ENCODE results near the gene IRF2BP2.

IRF2BP2 gene

DNA sequence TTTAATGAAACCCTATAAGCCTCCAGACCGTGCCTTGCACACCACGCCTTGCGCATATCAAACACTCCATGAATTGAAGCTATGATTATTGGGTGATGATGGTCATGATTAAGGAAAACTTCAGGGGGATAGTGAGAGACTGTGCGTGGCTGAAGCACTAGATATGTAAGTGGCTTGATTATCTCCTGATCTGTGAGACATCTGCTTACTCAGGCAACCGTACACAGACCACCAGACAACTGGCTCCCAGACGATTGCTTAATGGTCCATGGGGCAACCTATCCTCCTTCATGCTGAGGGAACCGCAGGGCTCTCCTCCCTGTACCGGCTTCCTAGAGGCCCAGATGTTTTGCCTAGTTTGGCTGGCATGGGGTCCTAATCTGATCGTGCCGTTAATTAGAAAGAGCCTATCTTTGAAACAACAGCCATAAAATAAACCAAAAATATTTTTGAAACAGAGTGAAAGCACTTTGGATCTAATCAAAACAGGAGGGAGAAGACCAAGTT lies 51.6 kb downstream of the IRF2BP2 start:
- DNase-seq (ENCODE audit: low read depth in 2 of 2) = no peak

DNA sequence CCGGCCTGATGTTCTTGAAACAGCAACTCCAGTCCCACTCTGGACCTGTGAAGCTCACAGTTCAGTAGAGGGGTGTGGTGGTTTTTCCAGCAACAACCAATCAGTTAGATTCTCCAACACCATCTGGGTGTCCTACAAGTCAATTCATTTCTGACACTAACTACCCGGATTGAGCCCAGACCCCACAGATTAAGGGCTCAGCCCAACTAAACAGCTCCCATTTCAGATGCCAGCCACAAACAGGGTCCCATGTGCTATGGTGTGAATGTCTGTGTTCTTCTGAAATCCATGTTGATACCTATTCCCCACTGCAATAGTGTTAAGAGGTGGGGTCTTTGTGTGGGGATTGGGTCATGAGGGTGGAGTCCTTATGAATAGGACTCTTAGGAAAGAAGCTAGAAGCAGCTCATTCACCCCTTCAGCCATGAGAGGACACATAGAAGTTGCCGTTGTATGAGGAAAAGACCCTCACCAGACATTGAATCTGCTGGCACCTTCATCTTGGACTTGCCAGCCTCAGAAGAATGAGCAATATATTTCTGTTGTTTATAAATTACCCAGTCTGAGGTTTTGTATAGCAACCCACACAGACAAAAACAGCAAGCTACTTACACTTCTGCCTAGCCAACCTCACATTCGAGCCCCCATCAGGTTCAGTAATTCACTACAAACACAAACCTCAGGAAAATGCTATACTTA lies 53.6 kb downstream of the IRF2BP2 start:
- no peak for DNase-seq (ENCODE audit: low read depth in 2 of 2)

DNA sequence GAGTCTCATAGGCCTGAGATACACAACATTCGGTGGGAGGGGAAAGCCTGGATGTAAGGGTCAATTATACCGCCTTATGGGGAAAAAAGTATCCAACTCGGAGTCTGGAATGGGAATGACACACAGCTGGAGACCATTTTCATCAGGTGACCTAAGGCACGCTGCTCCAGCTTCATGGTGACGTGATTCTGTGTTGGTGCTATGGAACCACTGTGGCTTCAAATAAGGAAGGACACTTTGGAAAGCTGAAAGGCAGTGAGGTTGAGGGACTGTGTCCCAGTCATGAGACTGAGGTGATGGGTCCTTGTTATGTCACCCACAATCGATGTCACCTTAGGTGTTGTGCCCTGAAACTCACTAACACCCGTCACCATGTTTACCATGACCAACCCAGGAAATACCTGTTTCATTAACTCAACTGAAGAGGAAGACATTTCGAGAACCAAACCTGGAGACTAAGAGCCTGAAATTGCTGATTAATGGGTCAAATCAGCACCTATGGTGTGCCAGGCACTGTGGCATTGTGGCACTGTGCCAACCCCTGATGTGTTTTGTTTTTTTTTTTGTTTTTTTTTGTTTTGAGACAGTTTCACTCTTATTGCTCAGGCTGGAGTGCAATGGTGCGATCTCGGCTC lies 54.5 kb downstream of the IRF2BP2 start:
- no peak for DNase-seq (ENCODE audit: low read depth in 2 of 2)

DNA sequence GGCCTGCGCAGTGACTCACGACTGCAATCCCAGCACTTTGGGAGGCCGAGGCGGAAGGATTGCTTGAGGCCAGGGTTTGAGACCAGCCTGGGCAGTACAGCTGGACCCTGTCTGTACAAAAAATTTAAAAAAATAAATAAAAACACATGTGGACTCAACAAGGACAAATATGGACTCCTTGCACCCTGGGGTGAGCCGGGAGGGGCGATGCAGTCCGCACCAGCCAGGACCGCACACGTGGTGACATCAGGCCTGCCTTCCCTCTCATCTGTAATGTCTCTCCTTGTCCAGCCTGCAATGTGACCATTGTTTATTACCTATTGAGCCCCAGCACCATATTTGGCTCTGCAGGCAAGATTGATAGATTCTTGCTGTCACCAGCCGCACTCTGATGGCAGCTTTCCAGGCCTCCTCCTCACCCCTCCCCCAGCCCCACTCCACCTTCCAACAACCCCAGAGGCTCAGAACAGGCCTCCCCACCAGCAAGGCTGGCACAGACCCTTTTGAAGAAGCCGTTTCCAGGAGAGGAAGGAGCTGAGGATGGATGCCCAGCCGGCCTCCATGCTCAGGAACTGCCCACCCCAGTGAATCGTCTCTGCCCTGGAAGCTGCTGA lies 55.2 kb downstream of the IRF2BP2 start:
- no peak for DNase-seq (ENCODE audit: low read depth in 2 of 2)
